SH-SY5Y (cell line): ENCODE measurements around the gene IHH.

Experiments used
- GATA2 ChIP-seq: IDR thresholded peaks from 2 replicates; pipeline ENCODE4 v1.6.1; 2011; ENCODE audit warnings: mild to moderate bottlenecking, low read depth, low read length
- GATA3 ChIP-seq: IDR thresholded peaks from 2 replicates; pipeline ENCODE4 v1.6.1; 2011; ENCODE audit warnings: low read depth, mild to moderate bottlenecking, low read length, moderate library complexity

DNA sequence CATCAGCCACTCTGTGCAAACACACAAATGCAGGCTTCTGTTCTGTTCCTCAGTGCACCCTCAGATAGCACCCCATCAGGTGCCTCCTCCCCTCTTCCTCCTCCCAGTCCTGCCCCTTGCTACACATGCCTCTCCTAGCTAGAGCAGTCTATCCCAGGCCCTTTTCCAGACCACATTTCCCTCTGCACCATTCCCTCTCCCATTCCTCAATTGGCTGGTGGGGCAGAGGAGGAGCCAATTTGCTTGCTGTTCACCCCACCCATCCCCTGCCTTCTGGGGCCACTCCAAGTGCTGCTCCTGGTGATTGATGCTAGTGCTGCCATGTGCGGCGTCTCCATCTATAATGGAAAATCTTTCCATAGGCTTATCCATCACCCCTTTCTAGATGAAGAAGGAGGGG is 24.8 kb downstream of the IHH start:
- TF ChIP-seq GATA3, result no peak
- no peak for TF ChIP-seq GATA2
